Subcutaneous abdominal adipose tissue (tissue), 5 donors: ENCODE results near the gene SGCG.

ENCODE experiments used
- H3K27ac ChIP-seq: one replicate; pipeline ENCODE4 v1.7.0; 2013; ENCODE audit warnings: low read depth, mild to moderate bottlenecking, inconsistent platforms, low read length, moderate library complexity
- H3K27me3 ChIP-seq, 5 donors: one replicate each; pipeline ENCODE4 v1.7.0; 2013; ENCODE audit warnings: low read length in 5 of 5, inconsistent platforms in 1 of 5; ENCODE audit not compliant: control insufficient read depth in 5 of 5, insufficient read depth in 4 of 5
- H3K36me3 ChIP-seq, 5 donors: one replicate each; pipeline ENCODE4 v1.7.0; 2013; ENCODE audit warnings: low read length in 5 of 5; ENCODE audit not compliant: control insufficient read depth in 5 of 5, insufficient read depth in 5 of 5
- H3K4me1 ChIP-seq, 5 donors: one replicate each; pipeline ENCODE4 v1.7.0; 2013; ENCODE audit warnings: low read length in 5 of 5, mild to moderate bottlenecking in 3 of 5, moderate library complexity in 1 of 5; ENCODE audit not compliant: control insufficient read depth in 5 of 5, insufficient read depth in 5 of 5
- H3K4me3 ChIP-seq, 5 donors: one replicate each; pipeline ENCODE4 v1.7.0; 2013; ENCODE audit warnings: low read length in 5 of 5, low read depth in 1 of 5
- H3K9ac ChIP-seq, 5 donors: one replicate each; pipeline ENCODE4 v1.7.0; 2013; ENCODE audit warnings: low read length in 5 of 5, mild to moderate bottlenecking in 4 of 5, moderate library complexity in 3 of 5
- H3K9me3 ChIP-seq, 5 donors: one replicate each; pipeline ENCODE4 v1.7.0; 2013; ENCODE audit warnings: low read length in 5 of 5; ENCODE audit not compliant: control insufficient read depth in 5 of 5
- donor health status: healthy.
- donor health status: healthy.
- donor health status: healthy.
- donor health status: healthy.
- donor health status: healthy.

The SGCG gene

GRCh38 chr13:23372264-23372906, 191.6 kb downstream of the SGCG start:
- Histone ChIP-seq H3K9me3 (no peaks in the 10 kb centered on the region), H3K27ac (no peak overlapping the region), H3K4me1 (peaks cover 4 to 20% (median 11%) of the 10 kb centered on the region in 5 donors), H3K4me3 (no peak overlapping the region), H3K27me3 (no peaks in the 10 kb centered on the region), H3K9ac (no peak overlapping the region), H3K36me3 (peaks cover 11 to 34% (median 18%) of the 10 kb centered on the region in 5 donors)
